Adrenal gland (tissue), 5 donors: ENCODE measurements around the gene ARHGEF40.
A peak's percentile ranks its signal among the peaks of the same experiment; 100 is the strongest.

Experiments
- POLR2A ChIP-seq, 2 donors: fragments of 450-650 bp; IDR thresholded peaks; one replicate each; pipeline ENCODE4 v1.6.1; 2017; ENCODE audit warnings: antibody characterized with exemption in 2 of 2, mild to moderate bottlenecking in 2 of 2, moderate library complexity in 1 of 2
- TF ChIP-seq, protein P1 (sequence below), 6 experiments: fragments of 450-650 bp in 4 of 6; fragments of 200-600 bp in 2 of 6; sonication (generic) in 1 of 6; IDR thresholded peaks; 1 replicate in 5 of 6; 2 replicates in 1 of 6; pipeline versions ENCODE4 v1.5.1 to v1.8.0; 2016 to 2021; ENCODE audit warnings: antibody characterized with exemption in 6 of 6, mild to moderate bottlenecking in 2 of 6, moderate library complexity in 1 of 6
- donor health status: DM: no; HTN: no; CAD: no.

DNA sequence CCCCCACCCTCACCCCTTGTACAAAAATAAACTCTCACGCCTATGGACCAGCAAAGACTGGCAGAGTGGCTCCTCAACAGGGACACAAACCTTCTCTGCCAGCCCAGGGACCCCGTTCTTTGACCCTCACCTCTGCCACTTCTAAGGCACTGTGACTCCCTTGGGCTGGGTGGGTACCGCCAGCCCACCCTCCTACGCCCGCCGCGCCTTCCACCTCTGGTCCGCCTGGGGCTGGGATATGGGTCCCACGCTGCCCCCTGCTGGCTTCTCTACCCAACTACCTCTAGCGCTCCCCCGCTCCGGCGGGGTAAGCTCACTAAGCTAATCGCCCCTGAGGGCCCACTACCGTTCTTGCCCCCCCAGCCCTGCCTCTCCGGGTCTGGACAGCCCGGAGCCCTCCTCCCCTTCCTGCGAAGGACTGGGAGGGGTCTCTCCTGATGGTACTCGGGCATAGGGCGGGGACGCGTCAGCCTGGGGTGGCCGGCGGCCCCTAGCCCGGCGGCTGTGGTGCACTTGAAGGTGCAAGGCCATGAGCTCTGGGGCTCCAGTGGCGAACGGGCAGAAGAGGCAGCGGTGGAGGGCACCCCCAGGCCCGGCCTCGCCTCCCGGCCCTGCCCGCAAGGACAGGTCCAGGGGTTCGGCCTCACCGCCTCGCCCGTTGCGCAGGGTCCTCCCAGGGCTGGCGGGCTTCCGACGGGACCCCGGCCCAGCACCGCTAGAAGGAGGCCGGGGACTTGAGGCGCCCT is 20.3 kb downstream of the ARHGEF40 start:
- peak in 1 of 2 donors; percentile 16 for TF ChIP-seq POLR2A (IDR thresholded peaks at IDR 0.05)
- TF ChIP-seq, protein P1, sequence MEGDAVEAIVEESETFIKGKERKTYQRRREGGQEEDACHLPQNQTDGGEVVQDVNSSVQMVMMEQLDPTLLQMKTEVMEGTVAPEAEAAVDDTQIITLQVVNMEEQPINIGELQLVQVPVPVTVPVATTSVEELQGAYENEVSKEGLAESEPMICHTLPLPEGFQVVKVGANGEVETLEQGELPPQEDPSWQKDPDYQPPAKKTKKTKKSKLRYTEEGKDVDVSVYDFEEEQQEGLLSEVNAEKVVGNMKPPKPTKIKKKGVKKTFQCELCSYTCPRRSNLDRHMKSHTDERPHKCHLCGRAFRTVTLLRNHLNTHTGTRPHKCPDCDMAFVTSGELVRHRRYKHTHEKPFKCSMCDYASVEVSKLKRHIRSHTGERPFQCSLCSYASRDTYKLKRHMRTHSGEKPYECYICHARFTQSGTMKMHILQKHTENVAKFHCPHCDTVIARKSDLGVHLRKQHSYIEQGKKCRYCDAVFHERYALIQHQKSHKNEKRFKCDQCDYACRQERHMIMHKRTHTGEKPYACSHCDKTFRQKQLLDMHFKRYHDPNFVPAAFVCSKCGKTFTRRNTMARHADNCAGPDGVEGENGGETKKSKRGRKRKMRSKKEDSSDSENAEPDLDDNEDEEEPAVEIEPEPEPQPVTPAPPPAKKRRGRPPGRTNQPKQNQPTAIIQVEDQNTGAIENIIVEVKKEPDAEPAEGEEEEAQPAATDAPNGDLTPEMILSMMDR (IDR thresholded peaks at IDR 0.05): peak; percentile 22 to 75 (median 61)
